Ishikawa (cell line): ENCODE results near the gene GLOD5.

ENCODE experiments used
- CEBPB ChIP-seq: IDR thresholded peaks from 2 replicates; pipeline ENCODE4 v1.6.1; 2012
- EP300 ChIP-seq: IDR thresholded peaks from 2 replicates; pipeline ENCODE4 v1.6.1; 2012; ENCODE audit warnings: borderline replicate concordance
- MAX ChIP-seq: IDR thresholded peaks from 2 replicates; pipeline ENCODE4 v1.6.1; 2012
- RAD21 ChIP-seq: IDR thresholded peaks from 2 replicates; pipeline ENCODE4 v1.6.1; 2012; ENCODE audit warnings: low read depth
- REST ChIP-seq: IDR thresholded peaks from 2 replicates; pipeline ENCODE4 v1.6.1; 2012; ENCODE audit warnings: low read depth, mild to moderate bottlenecking
- TCF12 ChIP-seq: IDR thresholded peaks from 2 replicates; pipeline ENCODE4 v1.6.1; 2012; ENCODE audit warnings: low read depth
- TEAD4 ChIP-seq: IDR thresholded peaks from 2 replicates; pipeline ENCODE4 v1.6.1; 2012

- TF ChIP-seq REST: no peak
- no peak for TF ChIP-seq TEAD4
- TF ChIP-seq MAX: no peak
- no peak for TF ChIP-seq RAD21
- TF ChIP-seq EP300: no peak
- no peak for TF ChIP-seq CEBPB
- TF ChIP-seq TCF12: no peak
These were observed 19.7 kb upstream of the GLOD5 start for GRCh38 chrX:48741834-48742233.
